GM19324 (cell line): ENCODE data around the gene KCNAB3.

Source experiments
- ATAC-seq: cut with Tn5 transposase; IDR thresholded peaks from one replicate; pipeline ENCODE4 v1.9.1; 2021; ENCODE audit warnings: mild to moderate bottlenecking, moderate library complexity; ENCODE audit not compliant: unreplicated experiment, low FRiP score

Gene KCNAB3

GRCh38 chr17:7943291-7943690 is 13.6 kb upstream of the KCNAB3 start:
- ATAC-seq = no peak

- ATAC-seq = no peak
Observed at GRCh38 chr17:7940743-7941142, 11.1 kb upstream of the KCNAB3 start.

GRCh38 chr17:7940034-7940433 is 10.4 kb upstream of the KCNAB3 start:
- no peak for ATAC-seq

- ATAC-seq = no peak
Observed at GRCh38 chr17:7935859-7936258, 6.2 kb upstream of the KCNAB3 start.

- no peak for ATAC-seq
Observed at GRCh38 chr17:7932949-7933348, 3.3 kb upstream of the KCNAB3 start.

GRCh38 chr17:7932483-7932891 is 2.8 kb upstream of the KCNAB3 start:
- ATAC-seq = peak; percentile 0

- ATAC-seq = peak; percentile 97
Observed at GRCh38 chr17:7931709-7932482, 2.2 kb upstream of the KCNAB3 start, which contains the start of the genes CNTROB and TRAPPC1. Gene CNTROB (plus strand): TSS chr17:7932206. CDS start chr17:7933080, 874 bp downstream. Gene TRAPPC1 (minus strand): TSS chr17:7931946. CDS start chr17:7931829, 117 bp downstream.

GRCh38 chr17:7930841-7931631 is 1.4 kb upstream of the KCNAB3 start:
- no peak for ATAC-seq

- ATAC-seq = no peak
Observed at GRCh38 chr17:7927596-7927995, 2.1 kb downstream of the KCNAB3 start.

- ATAC-seq = no peak
Observed at GRCh38 chr17:7922845-7923628, 6.6 kb downstream of the KCNAB3 start.

- no peak for ATAC-seq
Observed at GRCh38 chr17:7922269-7922844, 7.3 kb downstream of the KCNAB3 start.

- ATAC-seq = no peak
Observed at GRCh38 chr17:7916808-7917207, 12.8 kb downstream of the KCNAB3 start.

GRCh38 chr17:7916385-7916682 is 13.3 kb downstream of the KCNAB3 start:
- peak; percentile 12 for ATAC-seq

- peak; percentile 85 for ATAC-seq
Observed at GRCh38 chr17:7915611-7916384, 13.9 kb downstream of the KCNAB3 start, which contains the start of gene RNF227. Gene RNF227 (minus strand): TSS chr17:7916289. CDS start chr17:7916195, 94 bp downstream.

- no peak for ATAC-seq
Observed at GRCh38 chr17:7915179-7915610, 14.5 kb downstream of the KCNAB3 start.

GRCh38 chr17:7912927-7913524 is 16.6 kb downstream of the KCNAB3 start:
- ATAC-seq = no peak

GRCh38 chr17:7911116-7911515 is 18.5 kb downstream of the KCNAB3 start:
- ATAC-seq = no peak

- no peak for ATAC-seq
Observed at GRCh38 chr17:7910711-7911110, 18.9 kb downstream of the KCNAB3 start.

GRCh38 chr17:7910281-7910680 is 19.4 kb downstream of the KCNAB3 start:
- ATAC-seq = no peak
